Hematopoietic multipotent progenitor cell treated with erythropoietin and hydrocortisone succinate and interleukin-3 and kit ligand, for 17 days (in vitro differentiated cells): ENCODE measurements around the gene REEP5.
"Not testable (repeated sequence)": the region's sequence is repeated elsewhere in the genome, so short reads cannot be mapped to it uniquely, and the experiment has no call there.

ENCODE experiments used
- DNase-seq: peaks from one replicate; pipeline ENCODE4 v3.0.0-alpha.2; 2015; ENCODE audit warnings: low spot score

Gene REEP5

DNA sequence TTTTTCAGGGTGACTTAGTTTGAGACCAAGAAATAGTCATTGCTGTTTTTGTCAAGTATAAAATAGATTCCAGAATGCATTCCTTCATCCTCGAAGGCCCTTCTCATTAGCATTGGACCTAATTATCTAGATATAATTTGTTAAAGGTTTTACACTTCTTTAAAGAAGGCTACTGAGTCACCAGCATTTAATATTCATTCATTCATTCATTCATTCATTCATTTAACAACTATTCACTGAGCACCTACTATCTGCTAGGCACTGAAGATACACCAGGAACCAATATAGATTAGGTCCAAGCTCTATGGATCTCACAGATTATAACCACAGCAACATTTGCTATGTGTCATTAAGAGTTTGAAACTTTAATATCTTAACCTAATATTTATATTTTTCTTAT, 11.1 kb upstream of the REEP5 start:
- no peak for DNase-seq

DNA sequence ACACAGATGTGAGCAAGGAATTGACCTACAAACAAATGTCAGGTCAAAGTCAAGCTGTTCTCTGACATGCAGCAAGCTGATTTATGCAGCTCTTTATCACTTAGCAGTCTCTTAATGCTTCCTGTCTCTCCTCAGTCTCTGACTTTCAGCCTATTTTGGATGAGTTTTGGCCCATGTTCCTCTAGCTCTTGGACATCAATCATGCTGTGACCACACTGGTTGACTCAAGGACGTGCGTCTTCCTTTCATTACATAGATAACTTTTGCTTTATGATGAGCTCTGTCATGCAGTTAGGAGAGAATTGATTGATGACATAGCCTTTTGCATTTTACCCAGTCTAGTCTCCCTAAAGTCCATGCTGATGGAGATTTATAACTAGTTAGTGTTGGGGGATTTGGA, 9.4 kb upstream of the REEP5 start:
- DNase-seq: no peak

DNA sequence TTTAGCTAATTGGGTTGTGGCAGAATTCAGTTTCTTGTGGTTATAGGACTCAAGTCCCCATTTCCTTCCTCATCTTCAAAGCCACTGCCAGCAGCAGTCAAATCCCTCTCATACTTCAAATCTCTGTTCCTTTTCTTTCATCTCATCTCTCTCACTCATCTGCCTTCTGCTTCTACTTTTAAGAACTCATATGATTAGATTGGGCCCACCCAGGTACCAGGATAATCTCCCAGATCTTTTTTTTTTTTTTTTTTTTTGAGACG, 8.0 kb upstream of the REEP5 start:
- no peak for DNase-seq

DNA sequence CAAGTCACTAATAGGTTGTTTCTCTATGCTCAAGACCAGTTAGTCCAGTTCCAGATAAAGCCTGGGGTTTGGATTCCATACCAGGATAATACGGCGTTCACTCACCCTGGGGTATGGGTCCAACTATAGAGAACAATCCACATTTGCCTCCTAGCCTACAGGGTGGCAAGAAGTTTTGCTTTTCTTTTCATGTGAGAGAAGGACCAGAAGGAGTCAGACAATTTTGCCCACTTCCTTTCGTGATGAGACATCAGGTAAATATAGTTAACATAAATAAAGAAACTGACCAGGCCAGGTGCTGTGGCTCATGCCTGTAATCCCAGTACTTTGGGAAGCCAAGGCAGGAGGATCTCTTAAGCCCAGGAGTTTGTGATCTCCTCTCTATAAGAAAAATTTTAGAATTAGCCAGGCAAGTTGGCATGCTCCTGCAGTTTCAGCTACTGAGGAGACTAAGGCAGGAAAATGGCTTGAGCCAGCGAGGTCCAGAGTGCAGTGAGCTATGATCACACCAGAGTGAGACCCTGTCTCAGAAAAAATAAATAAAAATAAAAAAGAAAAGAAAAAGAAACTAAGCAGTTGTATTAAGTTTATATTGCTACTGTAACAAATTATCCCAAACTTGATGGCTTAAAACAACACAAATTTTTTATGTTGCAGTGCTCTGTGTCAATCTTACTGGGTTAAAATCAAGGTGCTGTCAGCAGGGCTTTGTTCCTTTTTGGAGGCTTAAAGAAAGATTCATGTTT, 7.5 kb upstream of the REEP5 start:
- DNase-seq: no peak

DNA sequence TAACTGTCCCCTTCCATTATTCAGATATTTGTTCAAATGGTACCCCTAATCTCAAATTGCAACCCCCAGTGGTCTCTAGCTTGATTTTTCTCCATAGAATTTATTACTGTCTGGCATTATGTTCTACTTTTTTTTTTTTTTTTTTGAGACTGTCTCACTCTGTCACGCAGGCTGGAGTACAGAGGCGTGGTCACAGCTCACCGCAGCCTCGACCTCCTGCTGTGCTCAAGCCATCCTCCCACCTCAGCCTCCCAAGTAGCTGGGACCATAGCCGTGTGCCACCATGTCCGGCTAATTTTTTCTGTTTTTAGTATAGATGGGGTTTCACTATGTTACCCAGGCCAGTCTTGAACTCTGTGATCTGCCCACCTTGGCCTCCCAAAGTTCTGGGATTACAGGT, 2.0 kb upstream of the REEP5 start:
- no peak for DNase-seq

DNA sequence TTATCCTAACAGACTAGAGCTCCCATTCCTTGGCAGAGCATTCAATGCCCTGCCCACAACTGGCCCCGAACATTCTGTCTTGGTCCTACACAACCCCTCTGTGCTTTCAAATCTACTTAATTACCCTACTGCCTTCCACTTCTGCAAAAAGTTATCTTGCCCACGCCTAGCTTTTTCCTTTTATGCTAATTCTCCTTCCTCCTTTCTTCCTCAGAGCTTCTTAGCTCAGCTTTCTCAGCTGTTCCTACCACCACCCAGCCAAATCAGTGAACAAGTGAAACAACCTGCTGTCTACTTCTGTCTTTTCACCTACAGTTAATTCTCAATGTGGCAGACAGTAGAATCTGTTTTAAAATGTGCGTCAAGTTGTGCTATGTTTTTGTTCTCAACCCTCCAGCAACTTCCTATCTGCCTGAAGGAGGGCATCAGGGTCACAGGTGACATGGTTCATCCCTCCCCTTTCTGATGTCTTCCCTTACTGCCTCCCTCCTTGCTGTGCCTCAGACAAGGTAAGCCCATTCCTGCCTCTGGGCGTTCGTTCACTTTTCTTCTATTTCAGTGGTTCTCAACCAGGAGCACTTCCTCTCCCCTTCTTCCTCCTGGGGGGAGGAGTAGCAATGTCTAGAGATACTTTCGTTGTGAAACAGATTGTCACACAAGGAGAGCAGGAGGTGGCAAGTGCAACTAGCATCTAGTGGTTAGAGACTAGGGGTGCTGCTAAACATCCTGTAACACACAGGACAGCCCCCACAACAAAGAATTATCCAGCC, 1.3 kb upstream of the REEP5 start:
- DNase-seq: no peak

DNA sequence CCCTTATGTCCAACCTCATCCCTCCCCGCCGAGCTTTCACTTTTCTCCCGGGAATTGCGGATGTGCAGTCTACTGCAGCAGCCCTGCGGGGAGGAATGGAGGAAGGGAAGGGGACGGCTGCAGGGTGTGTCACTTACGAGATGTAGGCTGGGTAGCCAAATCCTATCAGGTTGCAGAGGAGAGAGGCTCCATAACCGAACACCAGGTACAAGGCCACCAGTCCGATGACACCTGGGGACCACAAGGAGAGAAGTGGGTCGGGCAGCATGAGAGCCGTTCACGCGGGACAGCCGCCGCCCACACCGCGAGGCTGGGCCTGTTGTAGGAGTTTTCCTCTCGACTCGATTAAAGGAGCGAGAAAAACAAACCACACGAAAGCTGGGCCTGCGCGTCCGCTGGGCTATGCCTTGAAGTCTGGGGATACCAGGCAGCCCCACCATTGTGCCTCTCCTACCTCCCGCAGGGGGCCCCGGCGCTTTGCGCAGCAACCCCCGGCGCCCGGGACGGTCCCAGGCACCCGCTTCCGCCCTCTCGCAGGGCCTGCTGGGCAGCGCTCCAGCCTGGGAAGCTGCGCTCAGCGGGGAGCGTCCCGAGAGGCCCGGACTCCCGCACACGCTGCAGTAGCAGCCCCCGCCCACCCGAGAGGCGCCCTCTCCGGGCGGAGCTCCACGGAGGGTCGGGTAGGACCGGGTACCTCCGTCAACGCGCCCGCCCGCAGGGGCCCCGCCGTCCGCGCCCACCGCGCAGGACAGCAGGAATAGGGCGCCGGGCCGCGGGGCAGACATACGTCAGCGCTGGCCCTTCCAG, 798 bp downstream of the REEP5 start:
- DNase-seq: peak; percentile 55

DNA sequence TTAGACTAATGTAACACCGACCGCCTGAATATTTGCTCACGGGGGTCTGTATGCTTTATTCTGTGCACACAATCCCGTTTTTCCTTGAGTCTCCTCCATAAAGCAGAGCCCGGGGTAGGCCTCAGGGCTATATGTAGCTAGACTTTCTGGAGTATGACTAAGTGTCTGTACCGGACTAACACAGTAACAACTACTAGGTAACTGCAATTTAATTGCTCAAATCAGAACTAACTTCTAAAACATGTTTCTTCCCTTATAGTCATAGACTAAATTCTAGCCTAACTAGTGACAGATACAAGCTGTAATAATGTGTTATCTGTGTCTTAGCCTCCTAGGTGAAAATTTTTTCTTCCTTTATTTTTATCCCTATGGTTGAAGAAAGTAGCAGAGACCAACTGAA, 2.1 kb downstream of the REEP5 start:
- no peak for DNase-seq

DNA sequence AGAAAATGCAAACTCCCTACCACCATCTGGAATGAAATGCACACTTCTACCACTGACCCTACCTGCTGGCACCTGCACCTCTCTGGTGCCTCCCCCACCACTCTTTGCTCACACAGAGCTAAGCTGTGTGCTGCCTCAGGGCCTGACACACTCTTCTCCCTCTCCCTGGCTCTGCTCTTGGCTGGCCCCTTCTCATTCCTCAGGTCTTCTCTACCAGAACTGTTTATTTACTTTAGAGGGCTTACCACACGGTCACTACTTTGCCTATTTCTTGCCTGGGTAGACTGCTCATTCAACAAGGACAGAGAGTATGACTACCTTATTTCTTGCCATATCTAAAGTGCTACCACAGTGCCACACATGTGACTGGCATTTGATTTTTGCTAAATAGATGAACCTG, 3.3 kb downstream of the REEP5 start:
- DNase-seq: no peak

DNA sequence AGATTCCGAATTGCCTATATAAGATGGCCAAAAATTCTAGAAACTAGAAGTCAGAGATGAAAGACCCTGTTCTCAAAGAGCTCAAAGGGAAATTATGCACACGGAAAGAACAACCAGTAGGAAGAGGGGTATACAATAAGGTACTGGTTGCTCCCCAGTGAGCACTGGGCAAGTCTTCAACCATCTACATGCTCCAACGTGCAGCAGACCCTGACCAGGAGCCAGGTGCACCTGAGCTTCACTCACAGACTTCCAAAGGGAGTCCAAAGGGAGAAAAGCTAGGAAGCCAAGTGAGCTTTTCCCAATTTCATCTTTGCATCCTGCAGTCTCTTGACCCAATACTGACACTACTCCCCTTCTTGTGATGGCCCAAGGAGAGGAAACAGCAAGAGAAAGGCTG, 3.9 kb downstream of the REEP5 start:
- no peak for DNase-seq

DNA sequence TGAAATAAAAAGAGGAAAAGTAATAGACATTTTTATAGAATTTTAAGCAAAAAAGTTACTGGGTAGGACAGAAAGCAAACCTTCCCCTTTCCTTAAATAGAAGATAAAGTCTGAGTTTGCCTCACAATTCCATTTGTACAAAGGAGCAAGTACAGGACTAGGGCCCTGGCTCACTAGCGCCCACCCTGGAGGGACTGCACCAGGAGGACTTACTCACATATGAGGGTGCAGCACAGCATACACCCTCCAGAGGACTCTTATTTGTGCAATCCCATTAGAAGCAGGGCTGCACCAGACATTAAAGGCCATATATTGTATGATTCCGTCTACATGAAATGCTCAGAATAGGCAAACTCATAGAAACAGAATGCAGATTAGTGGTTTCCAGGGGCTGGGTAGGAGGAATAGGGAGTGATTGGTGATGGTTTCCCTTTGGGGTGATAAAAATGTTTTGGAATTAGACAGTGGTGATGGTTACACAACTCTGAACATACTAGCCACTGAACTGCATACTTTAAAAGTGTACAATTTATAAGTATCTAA, 4.5 kb downstream of the REEP5 start:
- no peak for DNase-seq

DNA sequence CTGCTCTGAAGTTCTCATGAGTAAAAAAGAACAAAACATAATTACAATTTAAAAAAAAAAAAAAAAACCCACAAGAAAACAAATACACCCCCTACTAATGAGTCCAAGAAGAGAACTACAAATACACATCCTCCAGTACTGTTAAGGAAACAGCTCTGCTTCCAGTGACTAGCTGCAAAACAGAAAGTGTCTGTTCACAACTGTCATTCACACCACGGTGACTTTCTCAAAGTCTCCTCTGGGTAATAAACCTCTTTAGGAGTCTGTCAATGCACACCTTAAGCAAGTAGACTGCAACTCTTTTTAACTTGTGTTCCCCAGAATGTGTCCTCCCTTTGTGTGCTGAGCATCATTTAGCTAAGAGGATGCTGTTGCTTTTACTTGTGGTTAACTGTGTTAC, 6.2 kb downstream of the REEP5 start:
- DNase-seq: no peak

DNA sequence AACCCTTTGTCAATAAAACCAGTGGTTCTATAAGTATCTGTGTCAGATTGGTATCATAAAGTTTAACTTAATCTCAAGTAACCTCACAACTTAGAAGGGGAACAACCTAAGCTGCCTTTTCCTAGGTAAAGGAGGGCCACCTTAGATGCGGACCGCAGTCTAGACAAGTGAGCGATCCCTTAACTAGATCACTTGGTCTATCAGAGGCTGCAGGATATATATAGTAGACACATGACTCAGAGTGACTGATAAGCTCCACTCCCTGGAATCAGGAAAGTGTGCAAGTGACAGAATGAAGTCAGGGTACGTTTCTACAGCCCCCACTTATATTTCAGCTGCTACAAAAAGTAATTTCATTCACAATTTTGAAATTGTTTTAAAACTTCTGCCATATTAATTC, 7.4 kb downstream of the REEP5 start:
- no peak for DNase-seq

DNA sequence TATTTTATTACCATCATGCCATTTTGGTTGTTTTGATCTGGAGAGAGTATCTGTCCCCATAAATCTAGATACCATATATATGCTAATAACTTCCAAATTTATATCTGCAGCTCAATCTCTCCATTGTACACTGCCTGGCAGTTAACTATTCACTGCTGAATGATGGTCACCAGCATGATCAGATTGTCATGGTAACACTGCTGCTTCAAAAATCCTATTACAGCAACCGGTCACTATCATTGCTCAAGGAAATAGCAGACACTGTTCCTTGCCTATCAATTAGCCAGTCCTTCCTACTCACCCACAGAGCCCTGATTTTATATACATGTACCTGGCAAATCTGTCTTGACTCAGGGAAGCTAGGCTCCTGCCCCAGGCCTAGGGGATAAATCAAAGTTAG, 11.5 kb downstream of the REEP5 start:
- DNase-seq: no peak

DNA sequence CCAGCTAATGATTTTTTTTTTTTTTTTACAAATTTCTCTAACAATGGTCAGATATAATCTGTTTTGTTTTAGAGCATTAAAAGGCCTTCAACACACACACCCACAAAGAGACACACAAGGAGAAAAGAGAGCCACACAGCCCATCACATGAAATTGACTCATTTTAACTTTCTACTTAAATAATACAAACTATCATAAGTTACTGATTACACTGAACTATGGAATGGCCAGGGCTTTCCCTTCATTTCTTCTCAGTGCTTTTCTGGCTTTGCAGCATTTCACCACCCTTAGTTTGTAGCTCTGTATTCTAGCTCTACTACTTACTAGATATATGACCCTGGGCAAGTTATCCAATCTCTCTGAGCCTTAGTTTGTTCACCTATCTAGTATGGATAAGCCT, 13.2 kb downstream of the REEP5 start:
- no peak for DNase-seq

DNA sequence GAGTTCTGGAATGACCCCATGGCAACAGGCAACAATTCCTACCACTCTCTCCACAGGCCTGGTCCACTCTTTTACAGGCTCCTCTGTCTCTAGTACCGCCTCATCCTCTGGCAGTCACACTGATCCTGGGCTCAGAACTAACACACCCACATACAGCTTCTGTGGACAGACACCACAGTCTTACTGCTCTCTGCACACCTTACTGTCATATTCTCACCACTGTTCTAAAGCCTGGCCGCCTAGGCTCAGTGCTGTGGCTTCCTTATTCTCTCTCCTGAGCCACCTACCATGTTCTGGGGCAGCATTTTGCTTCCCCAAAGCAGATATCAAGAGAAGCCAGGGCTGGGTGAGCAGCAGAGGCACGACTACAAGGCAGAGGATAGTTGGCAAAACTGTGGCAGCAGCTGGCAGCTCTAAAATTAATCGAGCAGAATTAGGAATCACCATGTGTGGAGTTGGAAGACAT, 14.8 kb downstream of the REEP5 start:
- no peak for DNase-seq

DNA sequence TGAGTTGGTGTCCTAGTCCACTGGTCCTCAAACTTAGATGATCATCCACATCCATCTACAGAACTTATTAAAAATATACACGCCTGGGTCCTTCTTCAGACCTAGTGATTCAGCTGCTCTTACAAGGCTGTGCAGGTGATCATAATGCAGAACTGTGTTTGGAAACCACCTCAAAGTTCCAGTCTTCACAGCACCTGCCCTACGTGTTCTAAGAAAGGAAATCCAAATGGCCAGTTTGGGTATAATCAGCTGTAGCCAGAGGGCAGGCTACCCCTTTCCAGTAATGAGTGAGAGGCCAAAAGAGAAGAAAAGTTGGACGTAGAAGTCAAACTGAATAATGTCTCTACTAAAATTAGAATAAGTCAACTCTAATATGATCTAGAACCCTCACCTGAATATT, 15.4 kb downstream of the REEP5 start:
- no peak for DNase-seq

DNA sequence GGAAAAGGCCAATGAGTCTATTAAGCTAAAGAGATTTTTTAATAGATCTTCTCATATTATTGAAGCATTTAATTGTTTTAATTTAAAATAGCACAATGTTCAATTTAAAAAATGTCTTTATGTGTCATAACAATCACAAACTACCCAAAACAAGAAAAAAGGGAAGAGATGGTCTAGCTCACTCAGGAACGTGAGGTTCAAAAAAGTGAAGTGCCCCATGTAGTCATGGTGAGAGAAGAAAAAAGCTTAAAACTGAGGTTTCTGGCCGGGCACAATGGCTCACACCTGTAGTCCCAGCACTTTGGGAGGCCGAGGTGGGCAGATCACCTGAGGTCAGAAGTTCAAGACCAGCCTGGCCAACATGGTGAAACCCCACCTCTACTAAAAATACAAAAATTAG, 17.0 kb downstream of the REEP5 start:
- DNase-seq: not testable (repeated sequence)

DNA sequence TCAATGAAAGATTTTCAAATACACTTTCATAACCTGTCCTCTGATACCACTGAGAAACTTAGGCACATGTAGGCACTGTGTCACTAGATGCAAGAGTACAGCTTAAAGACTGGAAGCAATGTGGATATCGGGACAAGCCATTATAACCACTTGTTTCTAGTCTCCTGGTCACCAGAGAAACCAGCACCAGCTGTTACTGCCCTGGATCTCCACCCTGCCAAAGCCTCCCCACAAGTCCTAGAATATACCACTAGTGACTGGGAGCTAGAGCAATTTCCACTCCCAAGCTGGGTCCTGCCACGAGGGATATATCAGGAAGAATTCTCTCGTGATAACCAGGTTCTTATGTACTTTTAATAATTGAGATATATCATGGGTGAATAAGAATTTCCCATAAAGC, 19.5 kb downstream of the REEP5 start:
- DNase-seq: no peak

DNA sequence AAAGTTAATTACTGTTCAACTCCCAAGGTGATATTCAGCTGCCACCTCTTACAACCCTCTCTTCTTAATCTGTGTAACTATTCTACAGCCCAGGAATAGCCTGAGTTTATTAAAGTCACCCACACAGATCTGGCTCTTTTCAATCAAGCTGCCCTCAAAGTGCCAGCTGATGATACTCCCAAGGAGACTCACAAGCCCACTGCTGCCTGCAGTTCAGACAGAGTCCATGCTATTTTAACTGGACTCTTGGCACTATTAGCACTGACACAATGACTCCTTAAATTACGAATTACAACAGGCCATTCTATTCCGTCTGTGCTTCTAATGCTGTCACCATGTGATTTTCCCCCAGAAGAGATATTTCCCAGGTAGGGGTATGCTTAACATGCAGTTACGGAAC, 26.3 kb downstream of the REEP5 start:
- DNase-seq: no peak

DNA sequence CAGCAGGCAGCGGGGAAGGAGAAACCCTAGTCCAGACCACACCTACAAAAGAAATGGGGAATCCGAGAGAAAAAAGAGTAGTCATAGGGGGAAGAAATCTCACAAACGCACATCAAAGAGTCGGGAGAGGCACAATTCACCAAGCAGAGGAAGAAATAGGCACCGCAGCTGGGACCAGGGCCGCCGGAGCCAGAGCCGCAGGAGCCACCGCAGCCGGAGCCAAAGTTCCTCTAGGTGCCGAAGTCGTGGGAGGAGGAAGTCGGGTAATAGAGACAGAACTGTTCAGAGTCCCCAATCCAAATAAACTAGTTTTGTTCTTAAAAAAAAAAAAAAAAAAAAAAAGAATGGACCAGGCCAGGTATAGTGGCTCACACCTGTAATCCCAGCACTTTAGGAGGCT, 29.3 kb downstream of the REEP5 start:
- DNase-seq: no peak

DNA sequence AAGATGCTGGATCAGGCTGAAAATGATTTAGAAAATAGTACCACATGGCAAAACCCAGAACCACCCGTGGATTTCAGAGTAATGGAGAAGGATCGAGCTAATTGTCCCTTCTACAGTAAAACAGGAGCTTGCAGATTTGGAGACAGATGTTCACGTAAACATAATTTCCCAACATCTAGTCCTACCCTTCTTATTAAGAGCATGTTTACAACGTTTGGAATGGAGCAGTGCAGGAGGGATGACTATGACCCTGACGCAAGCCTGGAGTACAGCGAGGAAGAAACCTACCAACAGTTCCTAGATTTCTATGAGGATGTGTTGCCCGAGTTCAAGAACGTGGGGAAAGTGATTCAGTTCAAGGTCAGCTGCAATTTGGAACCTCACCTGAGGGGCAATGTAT, 30.0 kb downstream of the REEP5 start:
- DNase-seq: not testable (repeated sequence)

DNA sequence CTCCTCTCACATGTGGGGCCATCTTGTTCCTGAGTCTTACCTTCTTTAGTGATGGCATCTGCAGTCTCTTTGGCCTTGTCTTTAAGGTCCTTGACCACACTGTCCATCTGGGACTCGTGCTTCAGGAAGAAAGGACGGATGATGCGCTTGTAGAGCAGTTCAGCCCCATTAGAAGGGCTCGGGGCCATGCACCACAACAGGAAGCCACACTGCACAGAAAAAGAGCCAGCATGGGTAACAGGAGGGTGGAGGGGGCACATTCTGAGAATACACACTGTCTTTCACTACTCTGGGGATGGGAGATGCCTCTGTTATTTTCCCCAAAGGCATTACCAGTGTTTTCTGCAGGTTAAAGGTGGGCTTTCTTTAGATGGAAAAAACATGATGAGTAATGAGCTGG, 35.1 kb downstream of the REEP5 start:
- DNase-seq: no peak
